ENCODE data around the gene FIGNL1. TPM values are rescaled to one million over a fixed set of nuclear protein-coding genes. Genes with fewer than 3 reads are reported as not detected.

FIGNL1 gene
- total RNA-seq, 4 donors from 2014 or later: 6.6 to 22.8 (median 22.1) TPM

DNA sequence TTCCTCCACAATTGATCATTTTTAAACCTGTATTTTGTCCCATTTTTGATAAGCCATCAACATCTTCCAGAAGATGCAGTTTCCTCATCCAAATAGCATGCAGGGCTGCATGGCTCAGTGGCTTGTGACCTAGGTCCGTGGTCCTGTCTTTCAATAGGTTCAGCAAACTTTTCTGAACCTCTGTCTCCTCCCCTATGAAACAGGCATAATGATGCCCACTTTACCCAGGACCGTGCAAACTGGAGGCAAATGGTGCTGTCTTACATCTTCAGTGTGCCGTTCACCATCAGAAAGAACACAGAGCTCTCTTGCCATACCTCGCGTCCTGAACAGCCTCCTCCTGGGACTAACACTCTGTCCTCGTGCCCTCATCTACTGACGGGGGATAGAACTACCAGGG lies 22.3 kb upstream of the FIGNL1 start:
- no peak for DNase-seq
- Histone ChIP-seq H3K4me3 (no peak overlapping the region), H3K27me3 (no peaks in the 10 kb centered on the region), H3K27ac (no peak overlapping the region), H3K36me3 (no peaks in the 10 kb centered on the region), H3K4me1 (peaks cover 0 to 21% (median 4%) of the 10 kb centered on the region in 3 donors), H3K9me3 (no peaks in the 10 kb centered on the region)
- intact Hi-C loops (cut with DNase I): loop anchor here (5.0 to 10.0 kb wide), 2 partner anchors 160 to 672 kb away; no protein-coding TSS in a partner anchor
- TF ChIP-seq, protein P1, sequence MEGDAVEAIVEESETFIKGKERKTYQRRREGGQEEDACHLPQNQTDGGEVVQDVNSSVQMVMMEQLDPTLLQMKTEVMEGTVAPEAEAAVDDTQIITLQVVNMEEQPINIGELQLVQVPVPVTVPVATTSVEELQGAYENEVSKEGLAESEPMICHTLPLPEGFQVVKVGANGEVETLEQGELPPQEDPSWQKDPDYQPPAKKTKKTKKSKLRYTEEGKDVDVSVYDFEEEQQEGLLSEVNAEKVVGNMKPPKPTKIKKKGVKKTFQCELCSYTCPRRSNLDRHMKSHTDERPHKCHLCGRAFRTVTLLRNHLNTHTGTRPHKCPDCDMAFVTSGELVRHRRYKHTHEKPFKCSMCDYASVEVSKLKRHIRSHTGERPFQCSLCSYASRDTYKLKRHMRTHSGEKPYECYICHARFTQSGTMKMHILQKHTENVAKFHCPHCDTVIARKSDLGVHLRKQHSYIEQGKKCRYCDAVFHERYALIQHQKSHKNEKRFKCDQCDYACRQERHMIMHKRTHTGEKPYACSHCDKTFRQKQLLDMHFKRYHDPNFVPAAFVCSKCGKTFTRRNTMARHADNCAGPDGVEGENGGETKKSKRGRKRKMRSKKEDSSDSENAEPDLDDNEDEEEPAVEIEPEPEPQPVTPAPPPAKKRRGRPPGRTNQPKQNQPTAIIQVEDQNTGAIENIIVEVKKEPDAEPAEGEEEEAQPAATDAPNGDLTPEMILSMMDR (IDR thresholded peaks at IDR 0.05): no peak
- TF ChIP-seq POLR2A (IDR thresholded peaks at IDR 0.05): no peak
- 91 to 98% methylated on average over 7 of the region's 7 CpGs for WGBS, 2 donors

DNA sequence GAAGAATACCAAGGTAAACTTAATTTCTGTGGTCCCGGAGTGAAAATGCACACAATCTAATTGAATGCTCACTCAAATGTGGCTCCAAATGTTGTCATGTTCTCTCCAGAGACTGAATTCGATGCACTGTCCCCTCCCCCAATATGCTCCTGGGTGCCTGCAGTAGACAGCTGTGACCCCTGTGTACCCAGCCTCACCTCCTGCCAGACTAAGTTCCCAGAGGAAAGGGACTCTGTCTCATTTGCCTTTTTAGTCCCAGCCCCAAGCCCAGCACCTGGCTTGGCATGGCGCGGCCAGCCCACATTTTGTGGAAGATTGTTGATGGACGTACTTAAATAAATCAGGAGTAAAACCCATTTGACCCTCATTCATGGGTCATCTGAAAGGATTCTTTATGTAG lies 21.8 kb upstream of the FIGNL1 start:
- Histone ChIP-seq H3K27ac (no peak overlapping the region), H3K9me3 (no peaks in the 10 kb centered on the region), H3K4me3 (no peak overlapping the region), H3K36me3 (no peaks in the 10 kb centered on the region), H3K4me1 (peaks cover 0 to 21% (median 4%) of the 10 kb centered on the region in 3 donors), H3K27me3 (no peaks in the 10 kb centered on the region)
- DNase-seq: no peak
- no peak for TF ChIP-seq POLR2A (IDR thresholded peaks at IDR 0.05)
- TF ChIP-seq, protein P1 (IDR thresholded peaks at IDR 0.05): no peak
- intact Hi-C loops (cut with DNase I): loop anchor here (5.0 to 10.0 kb wide), 2 partner anchors 160 to 673 kb away; no protein-coding TSS in a partner anchor
- 91 to 97% methylated on average over 5 of the region's 5 CpGs for WGBS, 2 donors

DNA sequence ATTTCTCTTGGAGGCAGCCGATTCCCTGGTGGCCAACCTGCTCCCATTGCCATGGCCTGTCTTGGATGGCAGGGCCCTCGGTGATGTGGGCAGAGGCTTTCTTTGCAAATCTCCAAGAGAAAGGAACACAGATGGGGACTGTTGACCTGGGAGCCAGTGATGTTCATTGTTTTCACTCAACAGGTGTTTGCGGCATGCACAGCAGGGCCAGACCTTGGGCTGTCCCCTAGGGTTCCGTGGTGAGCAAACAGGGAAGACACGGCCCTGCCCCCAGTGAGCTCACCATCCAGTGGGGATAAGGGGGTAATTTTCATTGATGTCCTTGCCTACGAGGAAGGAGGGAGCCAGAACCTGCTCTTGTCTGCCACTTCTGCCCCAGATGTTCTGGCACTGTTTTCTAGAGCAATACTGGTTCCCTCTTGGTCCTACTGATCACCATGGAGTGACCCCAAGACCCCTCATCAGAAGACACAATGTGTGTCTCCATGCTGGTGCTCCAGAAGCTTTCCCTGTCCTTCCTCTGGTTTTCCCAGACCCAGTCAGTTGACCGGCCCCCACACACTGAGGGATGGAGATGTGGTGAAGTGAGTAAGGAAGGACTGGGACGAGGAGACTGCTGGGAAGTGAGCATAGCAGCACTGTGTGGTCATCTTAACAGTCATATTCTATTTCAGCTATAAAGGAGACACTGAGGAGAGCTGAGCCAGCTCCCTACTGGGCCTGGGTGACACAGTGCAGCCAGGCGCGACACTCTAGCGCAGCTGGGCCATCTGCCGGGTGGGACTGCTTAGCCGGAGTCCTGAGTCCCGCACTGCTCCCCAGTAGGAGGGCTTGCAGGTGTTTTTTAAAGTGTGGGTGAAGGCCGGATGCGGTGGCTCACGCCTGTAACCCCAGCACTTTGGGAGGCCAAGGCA lies 20.4 kb upstream of the FIGNL1 start:
- no peak for DNase-seq
- Histone ChIP-seq H3K27ac (no peak overlapping the region), H3K9me3 (no peaks in the 10 kb centered on the region), H3K4me1 (peaks cover 0 to 21% (median 4%) of the 10 kb centered on the region in 3 donors), H3K36me3 (no peaks in the 10 kb centered on the region), H3K27me3 (no peaks in the 10 kb centered on the region), H3K4me3 (no peak overlapping the region)
- intact Hi-C loops (cut with DNase I): loop anchor here (5.0 to 10.0 kb wide), 2 partner anchors 162 to 674 kb away; no protein-coding TSS in a partner anchor
- TF ChIP-seq POLR2A (IDR thresholded peaks at IDR 0.05): no peak
- TF ChIP-seq, protein P1 (IDR thresholded peaks at IDR 0.05): no peak
- 84 to 89% methylated on average over 8 of the region's 17 CpGs for WGBS, 2 donors

DNA sequence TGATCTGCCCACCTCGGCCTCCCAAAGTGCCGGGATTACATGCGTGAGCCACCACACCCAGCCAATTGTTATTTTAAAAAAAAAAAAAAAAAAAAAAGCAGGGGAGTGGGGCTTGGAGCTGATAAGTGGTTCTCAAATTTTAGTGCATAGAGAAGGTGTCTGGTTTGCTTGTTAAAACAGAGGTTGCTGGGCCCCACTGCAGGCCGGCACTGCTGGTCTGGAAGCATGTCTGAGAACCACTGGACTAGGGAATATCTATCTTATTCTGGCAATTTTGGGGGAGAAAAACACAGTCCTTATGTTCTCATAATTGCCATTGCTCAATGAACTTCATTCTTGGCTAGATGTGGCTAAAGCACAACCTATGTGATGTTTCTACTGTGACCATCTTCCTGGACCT lies 19.0 kb upstream of the FIGNL1 start:
- TF ChIP-seq, protein P1 (IDR thresholded peaks at IDR 0.05): no peak
- no peak for TF ChIP-seq POLR2A (IDR thresholded peaks at IDR 0.05)

More for the DNA sequence above, 19.0 kb upstream of the FIGNL1 start:
- Histone ChIP-seq H3K4me1 (peaks cover 0 to 9% (median 2%) of the 10 kb centered on the region in 3 donors), H3K36me3 (no peaks in the 10 kb centered on the region), H3K27me3 (no peaks in the 10 kb centered on the region), H3K9me3 (no peaks in the 10 kb centered on the region), H3K27ac (no peak overlapping the region), H3K4me3 (no peak overlapping the region)
- intact Hi-C loops (cut with DNase I): loop anchor here (5.0 kb wide), 1 partner anchor 208 kb away; no protein-coding TSS in a partner anchor
- no peak for DNase-seq
- 75 to 97% methylated on average over 2 to 3 of the region's 4 CpGs for WGBS, 2 donors
